MV-4-11 (cell line): Measurements from ENCODE around the gene ORM1.

ENCODE experiments used
- DNase-seq: peaks from one replicate; lab custom pipeline; 2025; lab: John Stamatoyannopoulos, UW

ORM1 gene

DNA sequence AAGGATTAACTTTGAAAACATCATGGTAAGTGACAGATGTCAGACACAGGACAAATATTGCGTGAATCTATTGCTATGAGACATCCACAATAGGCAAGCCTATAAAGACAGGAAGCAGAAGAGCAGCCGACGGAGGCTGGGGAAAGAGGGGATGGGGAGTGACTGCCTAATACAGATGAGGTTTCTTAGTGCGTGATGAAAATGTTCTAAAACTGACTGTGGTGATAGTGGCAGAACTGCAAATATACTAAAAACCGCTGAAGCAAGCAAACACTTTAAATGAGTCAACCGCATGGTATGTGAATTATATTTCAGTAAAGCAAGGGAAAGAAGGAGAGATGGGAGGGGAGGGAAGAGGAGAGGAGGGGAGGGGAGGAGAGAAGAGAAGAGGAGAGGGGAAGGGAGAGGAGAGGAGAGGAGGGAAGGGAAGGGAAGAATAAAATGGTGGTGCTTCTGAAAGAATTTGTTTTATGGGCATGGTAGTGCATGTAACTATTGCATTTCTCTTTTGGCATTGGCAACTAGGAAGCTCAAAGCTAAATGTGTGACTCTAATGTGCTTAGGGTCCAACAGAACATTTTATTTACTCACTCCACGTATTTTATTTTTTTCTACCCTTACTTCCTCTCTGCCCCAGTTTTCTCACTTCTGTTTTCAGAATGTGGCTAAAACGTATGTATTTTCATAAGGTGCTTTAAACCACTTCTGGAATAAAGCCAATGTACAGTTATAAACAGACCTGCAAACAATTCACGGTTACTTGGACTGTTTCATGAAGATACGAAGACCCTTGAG is 43.6 kb downstream of the ORM1 start:
- DNase-seq: peak; percentile 93

- DNase-seq: no peak
Observed at GRCh38 chr9:114367366-114367765, 44.5 kb downstream of the ORM1 start.

- DNase-seq: no peak
Observed at GRCh38 chr9:114367772-114368569, 45.1 kb downstream of the ORM1 start.

- no peak for DNase-seq
Observed at GRCh38 chr9:114369216-114370130, 46.6 kb downstream of the ORM1 start.

GRCh38 chr9:114370251-114370967 is 47.5 kb downstream of the ORM1 start:
- DNase-seq: no peak

GRCh38 chr9:114370968-114371320 is 48.0 kb downstream of the ORM1 start:
- no peak for DNase-seq

GRCh38 chr9:114371343-114371944 is 48.5 kb downstream of the ORM1 start:
- no peak for DNase-seq

- peak; percentile 50 for DNase-seq
Observed at GRCh38 chr9:114371973-114372917, 49.3 kb downstream of the ORM1 start.

- peak; percentile 98 for DNase-seq
Observed at GRCh38 chr9:114372921-114373448, 50.1 kb downstream of the ORM1 start.

- DNase-seq: no peak
Observed at GRCh38 chr9:114373960-114374730, 51.2 kb downstream of the ORM1 start.

- DNase-seq: no peak
Observed at GRCh38 chr9:114374936-114375335, 52.0 kb downstream of the ORM1 start.

DNA sequence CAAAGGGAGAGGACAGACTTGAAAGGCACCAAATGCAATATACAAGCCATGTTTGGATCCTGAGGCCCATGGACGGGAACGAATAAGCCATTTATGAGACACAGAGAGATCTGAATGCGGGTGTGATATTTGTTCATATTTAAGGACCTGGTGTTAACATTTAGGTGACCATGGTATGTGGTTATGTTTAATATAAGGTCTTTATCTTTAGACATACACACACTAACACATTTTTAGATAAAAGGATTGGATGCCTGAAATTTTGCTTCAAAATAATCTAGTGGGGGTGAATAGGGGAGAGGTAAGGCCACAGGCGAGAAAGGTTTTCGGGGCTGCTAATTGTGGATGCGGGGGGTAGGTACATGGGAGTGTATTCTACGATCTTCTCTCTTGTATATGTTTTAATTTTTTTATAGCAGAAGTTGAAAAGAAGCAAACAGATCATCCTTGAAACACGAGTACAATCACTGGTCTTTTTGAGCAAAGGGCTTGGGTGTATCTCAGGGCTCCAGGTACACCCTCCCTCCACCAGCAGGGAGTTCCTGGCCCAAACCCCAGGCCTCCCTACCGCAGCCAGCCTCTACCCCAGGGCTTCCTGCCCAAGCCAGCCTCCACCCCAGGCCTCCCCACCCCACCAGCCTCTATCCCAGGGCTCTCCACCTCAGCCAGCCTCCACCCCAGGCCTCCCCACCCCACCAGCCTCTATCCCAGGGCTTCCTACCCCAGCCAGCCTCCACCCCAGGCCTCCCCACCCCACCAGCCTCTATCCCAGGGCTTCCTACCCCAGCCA is 52.7 kb downstream of the ORM1 start:
- no peak for DNase-seq
